NCI-H1417 treated with DMSO at 0.1 percent for 48 hours (cell line): ENCODE measurements around the gene RNASEH2B.

ENCODE experiments used
- DNase-seq: peaks from one replicate; lab custom pipeline; 2025; lab: John Stamatoyannopoulos, UW

The RNASEH2B gene

DNA sequence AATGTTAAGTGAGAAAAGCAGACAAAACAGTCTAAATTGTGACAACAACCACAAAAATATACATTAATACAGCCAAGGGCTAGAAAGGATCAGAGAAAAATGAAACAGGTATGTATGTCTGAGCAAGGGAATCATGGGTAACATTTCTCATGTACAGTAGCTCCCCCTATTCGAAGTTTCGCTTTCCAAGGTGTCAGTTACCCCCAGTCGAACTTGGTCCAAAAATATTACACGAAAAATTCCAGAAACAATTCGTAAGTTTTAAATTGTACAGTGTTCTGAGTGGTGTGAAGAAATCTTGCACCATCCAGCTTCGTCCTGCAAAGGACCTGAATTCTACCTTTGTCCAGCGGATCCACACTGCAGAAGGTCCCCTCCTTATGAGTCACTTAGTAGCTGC is 1.8 kb upstream of the RNASEH2B start:
- DNase-seq, result no peak

DNA sequence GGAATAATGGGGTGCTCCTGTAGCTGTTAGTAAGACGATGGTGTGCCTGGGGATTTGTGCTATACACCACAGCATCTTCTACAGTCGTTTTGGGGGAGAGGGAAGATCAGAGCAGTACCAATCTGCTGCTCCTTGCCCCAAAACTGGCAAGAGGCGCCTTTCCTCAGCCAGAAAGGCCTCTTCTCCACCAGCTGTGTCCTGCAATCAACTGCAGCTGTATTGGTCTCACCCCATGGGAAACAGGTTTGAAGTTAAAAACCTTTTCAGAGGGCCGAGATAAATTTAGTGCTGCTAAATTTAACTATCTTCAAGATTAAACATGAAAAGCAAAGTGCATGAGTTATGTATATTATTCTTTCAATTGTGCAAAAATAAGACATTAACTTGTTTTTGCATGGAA is 1.2 kb upstream of the RNASEH2B start:
- no peak for DNase-seq

DNA sequence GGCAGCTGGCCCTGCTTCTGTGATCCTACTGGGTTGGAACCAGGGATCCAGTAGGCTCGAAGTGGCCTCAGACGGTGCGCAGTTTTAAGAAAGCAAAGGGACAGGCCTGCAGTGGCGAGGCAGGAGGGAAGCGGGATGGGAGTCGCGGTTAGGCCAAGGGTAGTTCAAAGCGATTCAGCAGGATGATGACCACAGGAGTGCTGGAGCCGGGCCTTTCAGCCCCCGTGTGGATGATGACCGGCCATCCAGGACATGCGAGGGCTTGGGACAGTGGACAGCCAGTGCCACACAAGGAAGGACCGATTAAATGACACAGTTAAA is 854 bp downstream of the RNASEH2B start:
- no peak for DNase-seq

DNA sequence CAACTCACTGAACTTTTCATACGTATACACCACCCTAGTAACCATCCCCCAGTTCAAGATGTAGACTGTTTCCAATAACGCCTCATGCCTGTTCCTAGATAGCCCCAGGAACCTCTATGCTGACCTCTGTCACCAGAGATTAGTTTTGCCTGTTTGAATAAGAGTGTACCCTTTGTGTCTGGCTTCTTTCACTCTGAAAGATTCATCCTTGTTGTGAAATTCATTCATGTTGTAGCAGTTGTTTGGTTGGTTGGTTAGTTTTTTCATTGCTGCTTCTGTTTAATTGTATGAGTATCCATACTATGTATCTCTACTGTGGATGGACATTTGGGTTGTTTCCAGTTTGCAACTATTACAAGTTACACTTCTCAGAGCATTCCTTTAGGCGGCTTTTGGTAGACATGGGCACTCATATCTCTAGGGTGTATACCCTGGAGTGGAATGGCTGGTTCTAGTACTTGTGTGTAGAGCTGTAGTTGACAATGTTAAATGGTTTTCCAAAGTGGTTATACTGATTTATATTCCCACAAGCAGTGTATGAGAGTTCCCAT is 1.6 kb downstream of the RNASEH2B start:
- DNase-seq, result no peak

DNA sequence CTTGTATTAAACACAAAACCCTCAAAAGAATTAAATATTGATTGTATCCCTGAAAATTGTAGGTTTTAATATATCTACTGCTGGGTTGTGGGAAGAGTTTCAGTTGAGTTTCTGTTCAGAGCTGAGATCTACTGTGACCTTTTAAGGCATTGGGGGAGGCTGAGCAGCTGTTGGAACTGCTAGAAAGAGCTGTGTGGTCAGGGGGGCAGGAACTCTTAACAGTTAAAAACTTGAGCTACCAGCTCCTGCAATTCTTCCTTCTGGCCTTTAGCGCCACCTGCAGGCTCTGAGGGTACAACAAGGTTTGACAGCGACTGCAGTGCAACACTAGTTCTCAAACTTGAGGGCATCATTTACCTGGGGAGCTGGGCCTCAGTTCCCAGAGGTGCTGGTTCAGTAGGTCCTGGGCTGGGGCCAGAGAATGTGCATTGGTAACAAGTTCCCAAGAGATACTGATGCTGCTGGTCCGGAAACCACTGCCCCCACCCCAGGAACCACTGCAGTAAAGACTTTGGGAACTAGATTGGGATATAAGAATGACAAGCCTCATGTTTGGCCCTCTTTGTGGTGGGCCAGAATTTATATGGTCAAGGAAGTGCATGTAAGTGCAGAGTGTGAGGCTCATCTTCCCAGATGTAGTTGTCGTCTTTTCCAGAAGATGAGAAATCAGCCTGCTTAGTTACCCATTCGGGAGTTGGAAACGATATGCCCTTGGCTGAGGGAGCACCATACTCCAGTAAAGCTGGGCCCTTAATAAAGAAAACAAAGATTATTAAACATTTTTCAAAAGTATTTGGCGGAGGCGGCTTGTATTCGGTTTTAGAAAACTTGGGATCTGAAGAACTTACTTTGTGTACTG is 2.6 kb downstream of the RNASEH2B start:
- DNase-seq, result peak; percentile 81

DNA sequence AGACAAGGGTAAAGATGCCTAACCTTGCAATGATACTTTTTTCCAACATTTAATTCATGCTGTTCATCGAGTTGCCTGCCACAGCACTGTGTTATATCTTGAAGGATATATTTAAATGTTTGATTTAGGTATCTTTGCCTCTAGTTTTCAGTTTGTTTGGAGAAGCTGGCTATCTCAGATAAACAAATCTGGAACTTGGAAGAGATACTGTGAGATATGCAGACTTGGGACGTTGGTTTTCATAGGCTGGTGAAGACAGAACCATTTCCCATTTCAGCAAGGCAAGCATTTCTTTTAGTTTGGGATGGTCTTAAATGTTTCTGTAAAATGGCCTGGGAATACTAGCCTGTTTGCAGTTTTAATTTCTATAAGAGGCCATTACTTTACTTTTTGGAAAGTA is 3.3 kb downstream of the RNASEH2B start:
- no peak for DNase-seq

DNA sequence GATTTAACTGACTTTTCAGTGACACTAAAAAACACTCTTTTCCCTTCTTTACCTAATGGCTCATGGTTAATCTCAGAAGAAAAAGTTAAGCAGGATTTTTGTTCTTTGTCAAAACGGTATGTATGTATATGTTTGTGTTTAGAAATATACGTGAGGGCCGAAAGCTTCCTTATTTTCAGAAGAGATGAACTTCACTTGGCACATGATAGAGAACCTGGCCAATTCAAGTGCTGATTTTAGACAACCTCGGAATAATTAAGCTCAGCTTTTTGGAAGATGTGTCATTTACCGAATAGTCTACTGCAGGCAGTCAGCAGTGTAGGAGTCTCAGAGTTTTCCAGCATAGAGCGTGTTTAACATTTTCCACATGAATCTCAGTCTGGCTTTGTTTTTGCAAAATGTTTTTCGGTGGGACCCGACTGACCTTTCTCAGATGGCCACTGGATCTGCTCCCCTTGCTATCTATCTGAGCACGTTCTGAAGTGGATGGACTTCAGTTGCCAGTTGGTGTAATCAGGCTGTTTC is 4.6 kb downstream of the RNASEH2B start:
- no peak for DNase-seq

DNA sequence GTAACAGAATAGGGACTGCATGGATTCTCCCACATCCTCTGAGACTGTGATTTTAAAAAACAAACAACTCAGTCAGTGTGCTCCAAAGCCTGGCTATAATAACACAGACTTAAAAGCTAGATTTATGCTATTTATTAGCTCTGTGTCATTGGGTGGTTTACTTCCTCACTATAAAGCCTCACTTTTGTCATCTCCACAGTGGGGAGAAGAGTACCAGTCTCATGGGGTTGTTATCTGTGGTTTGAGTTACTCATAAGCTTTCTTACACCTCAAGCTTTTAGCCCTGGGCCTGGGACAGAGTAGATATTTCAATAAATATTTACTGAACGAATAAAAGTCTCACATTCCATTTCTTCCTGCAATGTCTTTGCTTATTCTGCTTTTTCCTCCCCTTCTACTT is 5.3 kb downstream of the RNASEH2B start:
- DNase-seq, result no peak

DNA sequence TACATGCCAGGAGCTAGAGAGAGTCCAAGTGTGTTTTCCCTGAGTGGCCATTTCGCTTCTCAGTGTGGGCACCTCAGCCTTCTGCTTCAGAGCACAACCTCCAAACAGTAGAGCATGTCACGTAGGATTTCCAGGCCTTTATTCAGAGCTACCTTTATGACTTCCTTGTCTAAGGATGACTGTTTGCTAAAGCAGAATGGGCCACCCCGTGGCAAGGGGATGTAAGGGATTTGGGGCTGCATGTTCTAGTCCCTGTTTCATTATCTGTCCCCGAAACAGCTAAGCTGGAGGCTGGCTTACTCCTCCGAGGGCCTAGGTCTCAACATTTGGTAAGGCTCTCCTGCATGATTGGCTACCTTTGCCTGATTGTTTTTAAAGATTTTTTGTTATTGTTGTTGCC is 6.0 kb downstream of the RNASEH2B start:
- no peak for DNase-seq

DNA sequence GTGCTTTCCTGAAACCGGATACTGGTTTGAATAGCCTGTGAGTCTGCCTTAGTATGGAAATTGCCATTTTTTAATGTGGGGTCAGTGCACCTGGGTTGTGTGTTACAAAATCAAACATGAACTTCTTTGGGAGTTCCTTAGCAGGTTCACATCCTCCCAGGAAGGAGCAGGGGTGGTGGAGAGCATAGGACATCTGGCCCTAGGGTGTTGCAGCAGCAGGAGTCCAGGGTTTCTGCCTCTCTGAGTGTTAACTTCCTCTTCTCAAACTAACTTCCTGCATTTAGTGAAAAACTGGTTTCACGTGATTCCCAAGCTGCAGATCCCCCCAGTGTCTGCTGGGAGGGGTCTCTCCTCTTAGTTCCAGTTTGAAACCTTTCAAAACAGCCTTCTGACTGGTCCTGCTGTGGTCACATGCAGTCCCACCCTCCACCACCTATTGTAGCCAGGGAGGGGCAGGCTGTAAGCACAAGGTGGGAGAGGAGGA is 7.2 kb downstream of the RNASEH2B start:
- no peak for DNase-seq

DNA sequence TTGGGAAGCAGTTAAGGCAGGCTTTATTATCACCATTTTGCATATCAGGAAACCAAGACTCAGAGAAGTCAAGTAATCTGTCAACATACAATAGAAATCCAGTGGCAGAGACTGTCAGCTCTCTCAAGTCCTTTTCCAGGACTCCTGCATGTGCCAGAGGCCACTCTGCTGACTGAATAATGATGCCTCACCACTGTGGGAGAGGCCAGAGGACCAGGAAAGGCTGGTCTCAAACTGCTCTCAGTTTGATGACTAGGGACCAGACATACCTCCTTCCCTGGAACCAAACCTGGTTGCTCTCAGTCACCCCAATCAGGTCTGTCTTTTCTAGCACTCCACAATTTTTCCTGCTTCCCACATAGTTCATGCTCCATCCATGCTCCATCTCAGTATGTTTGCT is 8.0 kb downstream of the RNASEH2B start:
- no peak for DNase-seq

DNA sequence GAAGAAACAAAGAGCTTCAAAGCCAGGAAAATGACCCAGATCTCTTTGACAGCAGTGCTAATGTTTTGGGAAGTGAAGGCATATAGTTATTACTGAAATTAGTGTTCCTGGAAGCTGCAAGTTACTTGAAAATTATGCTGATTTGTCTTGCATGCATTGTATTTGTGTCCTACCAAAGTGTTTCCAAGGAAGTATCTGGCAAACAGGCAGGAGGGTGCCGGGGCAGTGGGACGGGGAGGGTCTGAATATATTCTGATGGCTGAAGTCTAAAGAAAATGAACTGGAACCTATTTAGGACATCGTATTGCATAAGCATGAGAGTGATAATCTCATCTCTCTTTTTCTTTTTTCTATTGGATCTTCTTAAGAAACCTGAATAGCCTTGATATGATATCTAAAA is 9.0 kb downstream of the RNASEH2B start:
- DNase-seq, result no peak

DNA sequence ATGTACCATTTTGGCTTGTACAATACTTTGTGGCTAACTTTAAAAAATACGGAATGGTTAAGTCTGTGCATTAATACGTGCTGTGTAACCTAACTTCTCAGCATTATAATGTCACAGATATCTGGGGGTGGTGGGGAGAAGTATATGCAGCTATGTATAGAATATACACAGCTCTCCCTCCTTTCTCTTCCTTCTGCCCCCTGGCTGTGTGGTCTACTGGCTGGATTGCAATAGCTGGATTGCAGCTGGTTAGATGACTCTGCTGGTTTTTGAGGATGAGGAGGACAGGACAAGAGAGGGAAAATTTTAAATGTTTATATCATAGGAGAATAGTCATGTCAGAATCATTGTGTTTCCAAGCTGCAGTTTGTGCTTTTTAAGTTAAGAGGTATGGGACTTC is 9.7 kb downstream of the RNASEH2B start:
- no peak for DNase-seq

DNA sequence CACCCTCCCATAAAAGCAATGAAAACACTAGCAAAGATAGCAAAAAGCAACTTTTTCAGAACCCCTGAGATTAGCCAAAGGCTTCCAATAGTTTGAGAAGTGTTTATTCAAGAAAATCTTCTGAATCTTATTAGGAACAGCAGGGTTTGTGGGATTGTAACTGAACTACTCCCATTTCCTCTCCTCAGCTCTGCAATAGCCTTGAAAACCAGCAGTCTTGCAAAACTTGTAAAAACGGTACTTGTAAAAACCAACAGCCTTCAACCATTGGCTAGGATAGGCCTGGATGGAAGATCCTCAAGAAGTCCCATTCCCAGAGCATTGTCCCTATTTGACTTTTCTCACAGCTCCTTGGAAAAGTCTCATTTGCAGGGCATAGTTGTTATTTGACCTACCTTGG is 12.1 kb downstream of the RNASEH2B start:
- no peak for DNase-seq

DNA sequence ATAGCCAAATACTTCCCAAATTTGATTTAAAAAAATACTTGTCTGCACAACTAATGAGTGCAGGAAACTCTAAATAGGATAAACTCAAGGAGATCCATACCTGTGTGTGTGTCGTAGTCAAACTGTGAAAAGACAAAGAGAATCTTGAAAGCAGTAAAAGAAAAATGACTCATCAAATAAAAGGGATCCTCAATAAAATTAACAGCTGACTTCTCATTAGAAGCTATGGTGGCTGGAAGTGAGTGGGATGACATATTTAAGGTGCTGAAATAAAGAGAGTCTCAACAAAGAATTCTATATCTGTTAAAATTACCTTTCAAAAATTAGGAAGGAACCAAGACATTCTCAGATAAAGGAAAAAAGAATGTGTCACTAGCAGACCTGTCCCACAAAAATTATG is 13.7 kb downstream of the RNASEH2B start:
- no peak for DNase-seq

DNA sequence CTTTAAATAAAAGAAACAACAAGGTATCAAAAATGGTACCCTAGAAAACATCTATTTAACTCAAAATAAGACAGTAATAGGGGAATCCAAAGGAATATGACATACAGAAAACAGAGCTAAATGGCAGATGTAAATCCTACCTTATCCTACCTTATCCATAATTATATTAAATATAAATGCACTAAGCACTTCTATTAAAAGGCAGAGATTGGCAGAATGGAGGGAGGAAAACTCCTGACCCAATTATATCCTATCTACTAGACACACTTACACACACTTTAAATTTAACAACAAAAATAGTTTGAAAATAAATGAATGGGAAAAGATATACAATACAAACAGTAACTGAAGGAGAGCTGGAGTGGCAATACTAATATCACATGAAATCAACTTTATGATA is 14.4 kb downstream of the RNASEH2B start:
- DNase-seq, result no peak

DNA sequence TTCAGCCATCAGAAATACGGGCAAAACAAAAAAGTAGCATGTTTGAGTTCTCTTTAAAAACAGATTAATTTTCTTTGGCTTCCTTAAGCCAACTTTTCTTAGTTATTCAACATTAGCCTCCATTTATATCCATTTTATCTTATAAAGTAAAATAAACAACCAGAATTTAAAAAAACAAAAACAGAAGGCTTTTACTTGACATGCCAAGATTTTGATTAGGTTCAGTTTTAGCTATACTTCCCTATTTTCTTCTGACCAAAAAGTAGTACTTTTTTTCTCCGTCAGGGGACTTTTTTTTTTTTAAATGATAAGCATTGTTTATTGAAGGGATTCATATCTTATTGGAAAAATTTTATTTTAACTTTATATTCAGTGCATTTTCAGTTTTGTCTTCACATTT is 18.1 kb downstream of the RNASEH2B start:
- DNase-seq, result no peak

DNA sequence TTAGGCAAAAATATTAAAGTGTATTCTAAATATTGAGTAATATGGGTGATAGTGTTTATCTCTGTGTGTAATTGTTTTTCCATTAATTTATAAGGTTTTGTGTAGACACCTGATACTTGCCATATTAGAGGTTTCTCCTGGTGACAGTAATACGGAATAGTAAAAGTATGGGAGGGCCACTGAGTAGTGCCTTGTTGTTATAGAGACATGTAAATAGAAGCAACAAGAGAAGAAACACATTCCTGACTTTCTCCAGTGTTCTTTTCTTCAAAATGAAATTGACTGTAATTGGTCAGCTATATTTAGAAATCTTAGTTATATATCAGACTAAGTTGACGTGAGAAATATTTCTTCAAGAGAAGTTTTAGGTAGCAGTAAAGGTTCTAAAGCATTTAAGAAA is 18.5 kb downstream of the RNASEH2B start:
- no peak for DNase-seq

DNA sequence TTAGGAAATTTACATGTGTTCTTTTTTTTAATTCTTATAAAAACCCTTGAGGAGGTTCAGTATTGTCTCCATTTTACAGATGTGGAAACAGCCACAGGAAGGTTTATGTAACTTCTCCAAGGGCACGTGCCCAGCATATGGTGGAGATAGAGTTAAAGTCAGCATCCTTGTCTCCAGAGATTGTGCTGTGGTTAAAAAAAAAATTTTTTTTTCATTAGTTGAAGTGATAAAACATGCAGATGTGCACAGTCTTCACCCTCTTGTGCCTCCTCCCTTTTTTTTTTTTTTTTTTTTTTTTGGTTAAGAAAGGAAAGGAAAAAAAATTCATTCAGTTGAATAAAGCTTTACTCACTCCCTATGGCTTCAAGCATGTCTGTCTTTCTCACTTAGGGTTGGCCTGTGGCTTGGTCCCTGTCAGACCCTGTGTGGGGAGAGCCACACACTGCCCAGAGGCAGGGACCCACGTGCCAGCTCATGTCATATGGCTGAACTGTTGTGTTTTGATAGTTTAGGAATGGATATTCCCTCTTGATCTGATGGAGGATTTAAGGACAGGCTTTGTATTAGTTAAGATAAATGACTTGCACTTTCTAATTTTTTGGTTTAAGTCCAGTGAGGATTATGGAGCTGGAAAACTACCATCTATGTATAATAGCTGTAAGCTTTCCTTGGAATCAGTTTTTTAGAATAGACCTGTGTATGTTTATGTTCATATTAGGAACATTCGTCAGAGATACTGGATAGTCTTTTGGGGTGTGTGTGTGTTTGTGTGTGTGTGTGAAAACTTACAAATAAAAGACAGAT is 19.3 kb downstream of the RNASEH2B start:
- DNase-seq, result no peak

DNA sequence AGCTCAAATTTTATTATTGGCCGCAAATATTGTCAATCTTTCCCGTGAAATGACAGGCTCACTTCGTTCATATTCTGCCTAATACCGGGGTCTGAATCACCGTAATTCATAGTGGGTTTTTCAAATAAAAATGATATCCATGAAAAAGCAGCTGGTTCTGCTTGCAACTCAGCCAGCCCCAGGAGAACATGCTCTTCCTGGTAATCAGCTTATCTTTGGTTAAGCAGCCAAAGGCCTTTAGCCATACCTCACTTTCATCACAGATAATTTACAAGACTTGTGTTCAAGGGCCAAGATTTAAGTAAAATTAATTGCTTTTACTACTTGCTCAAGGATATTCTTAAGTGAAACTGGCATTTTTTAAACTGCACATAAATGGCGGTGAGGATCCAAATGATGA is 22.5 kb downstream of the RNASEH2B start:
- no peak for DNase-seq

DNA sequence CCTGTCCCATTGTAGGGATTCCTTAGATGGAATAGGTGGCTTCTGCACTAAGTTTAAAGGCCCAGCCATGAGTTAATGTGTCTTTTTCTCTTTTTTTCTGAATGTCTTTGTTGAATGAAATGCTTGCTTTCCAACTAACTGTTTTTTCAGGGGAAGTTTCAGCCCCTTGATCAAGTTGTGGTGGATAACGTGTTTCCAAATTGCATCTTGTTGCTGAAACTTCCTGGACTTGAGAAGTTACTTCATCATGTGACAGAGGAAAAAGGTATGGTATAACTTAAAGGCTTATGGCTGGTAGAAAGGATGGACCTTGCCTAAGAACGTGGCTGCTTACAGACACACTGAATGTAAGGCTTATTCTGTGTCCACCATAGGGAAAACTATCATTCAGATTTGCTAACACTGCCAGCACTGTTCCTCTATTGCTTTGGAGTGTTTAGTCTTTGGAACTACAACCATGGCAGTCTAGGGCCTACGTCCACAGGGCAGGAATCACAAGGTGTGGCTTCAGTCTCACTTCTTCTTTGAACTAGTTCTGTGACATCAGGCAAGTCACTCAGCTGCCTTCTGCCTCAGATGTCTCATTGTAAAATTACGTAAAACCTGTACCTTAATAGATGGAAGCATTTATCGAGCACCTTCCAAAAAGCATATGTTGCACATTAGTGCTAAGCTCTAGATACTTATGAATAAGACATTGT is 25.3 kb downstream of the RNASEH2B start:
- DNase-seq, result no peak

DNA sequence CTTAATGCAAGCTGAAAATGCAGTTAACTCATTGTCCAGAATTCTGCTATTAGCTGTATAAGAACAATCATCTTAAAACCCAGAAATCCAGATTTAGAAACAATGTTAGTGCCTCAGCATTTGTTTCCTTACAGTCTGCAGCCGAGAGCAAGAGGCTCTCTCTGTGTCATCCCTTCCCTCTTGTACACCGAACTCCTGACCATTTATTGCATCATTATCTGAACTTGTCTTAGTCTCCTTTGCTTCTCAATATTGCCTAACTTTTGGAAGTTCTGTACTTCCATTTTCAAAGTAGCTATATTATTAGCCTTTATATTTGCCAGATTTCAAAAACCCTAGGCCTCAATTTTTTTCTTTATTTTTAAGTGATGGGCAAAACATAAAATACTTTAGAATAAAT is 27.1 kb downstream of the RNASEH2B start:
- no peak for DNase-seq
